Stimulated activated CD4-positive, alpha-beta T cell treated with anti-CD3 and anti-CD28 coated beads, Interleukin-2, amount 100 ng/mL, for 48 hours (primary cell): ENCODE data around the gene FLACC1.
"Not testable (repeated sequence)": the region's sequence is repeated elsewhere in the genome, so short reads cannot be mapped to it uniquely, and the experiment has no call there.

Experiments used
- DNase-seq, 2 donors: peaks; one replicate each; pipeline ENCODE4 v3.0.0-alpha.2; 2020

The FLACC1 gene, protein sequence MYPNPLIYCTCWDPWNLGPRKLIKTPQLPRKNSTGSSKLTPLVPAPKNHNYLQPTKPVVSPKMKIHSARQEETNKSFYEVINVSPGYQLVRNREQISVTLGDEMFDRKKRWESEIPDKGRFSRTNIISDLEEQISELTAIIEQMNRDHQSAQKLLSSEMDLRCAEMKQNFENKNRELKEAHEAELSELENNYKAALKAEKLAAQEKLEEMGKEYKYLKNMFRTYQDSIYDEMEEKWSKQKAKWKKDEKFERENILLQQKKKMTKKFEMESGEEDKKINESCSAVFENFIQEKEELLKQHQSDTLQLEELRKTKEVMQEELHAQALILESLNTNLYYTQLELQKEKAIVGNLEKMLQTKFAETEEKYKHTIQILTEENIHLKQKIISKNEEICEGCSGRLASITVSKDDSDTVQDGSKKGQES

DNA sequence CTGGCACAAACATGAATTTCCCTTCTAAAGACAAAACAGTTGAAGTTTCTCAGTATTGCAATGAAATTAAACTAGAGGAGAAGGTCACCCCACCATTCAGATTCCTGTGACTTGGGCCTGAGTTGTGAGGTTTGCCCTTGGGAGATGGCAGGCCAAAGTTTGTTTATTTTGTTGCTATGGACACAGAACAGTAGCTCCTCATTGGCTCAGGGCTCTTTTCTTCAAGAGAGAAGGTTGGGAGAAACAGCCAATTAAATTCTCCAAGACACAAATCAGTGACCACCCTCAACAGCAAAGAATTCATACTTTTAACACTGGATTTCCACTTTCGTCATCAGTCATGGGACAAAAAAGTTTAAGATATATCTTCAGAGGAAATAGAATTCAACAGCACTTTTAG lies at the start of gene FLACC1:
Gene FLACC1, minus strand, starts transcription at position 125 of the 400 bp plus-strand sequence. CDS start 5,941 bp downstream, outside the sequence.
- no peak for DNase-seq

- no peak for DNase-seq
Measured at GRCh38 chr2:201406077-201406662, 49.0 kb upstream of the FLACC1 start.

DNA sequence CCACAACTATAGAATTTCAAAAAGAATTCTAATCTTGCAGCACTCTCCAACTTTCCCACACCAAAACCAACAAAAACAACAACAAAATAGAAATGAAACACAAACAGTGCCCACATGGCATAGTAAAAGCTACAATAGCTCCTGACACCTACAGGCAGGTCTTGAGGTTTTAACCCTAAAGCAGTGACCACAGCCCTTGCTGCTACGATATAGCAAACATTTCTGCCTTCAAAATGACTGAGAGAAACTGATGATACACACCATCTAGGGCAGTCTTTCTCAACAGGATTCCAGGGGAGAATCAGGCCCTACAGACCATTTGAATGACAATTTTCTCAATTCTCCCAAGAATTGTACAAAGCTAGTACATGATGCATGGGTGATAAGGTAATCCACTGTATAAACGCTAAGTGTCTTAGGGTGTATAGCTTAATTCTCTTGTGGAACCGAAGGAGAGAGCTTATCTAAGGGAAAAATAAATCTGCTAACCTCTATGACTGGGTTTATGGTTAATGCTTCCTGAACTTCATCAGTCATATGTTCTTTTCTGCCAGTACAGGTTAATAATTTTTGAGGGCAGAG lies 47.6 kb upstream of the FLACC1 start:
- DNase-seq, result no peak

DNA sequence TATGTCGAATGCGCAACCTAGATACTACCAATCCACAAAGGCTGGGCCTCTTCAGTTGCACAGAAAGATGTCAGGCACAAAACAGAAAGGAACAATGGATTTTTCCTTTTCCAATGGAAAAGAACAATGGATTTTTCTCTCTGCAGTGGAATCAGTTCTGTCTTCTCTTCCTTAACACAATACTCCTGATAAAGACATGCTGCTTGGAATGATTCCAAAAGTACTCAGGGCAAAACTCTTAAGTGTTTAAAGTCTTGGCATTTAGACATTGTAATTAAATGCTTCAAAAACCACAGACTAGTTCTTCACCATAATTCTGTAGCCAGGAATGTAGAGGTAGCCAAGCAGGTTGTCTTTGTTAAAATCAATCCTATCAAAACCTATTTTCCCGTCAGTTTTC lies 46.7 kb upstream of the FLACC1 start:
- DNase-seq, result no peak

GRCh38 chr2:201402651-201403562 lies 45.8 kb upstream of the FLACC1 start:
- DNase-seq, result no peak

DNA sequence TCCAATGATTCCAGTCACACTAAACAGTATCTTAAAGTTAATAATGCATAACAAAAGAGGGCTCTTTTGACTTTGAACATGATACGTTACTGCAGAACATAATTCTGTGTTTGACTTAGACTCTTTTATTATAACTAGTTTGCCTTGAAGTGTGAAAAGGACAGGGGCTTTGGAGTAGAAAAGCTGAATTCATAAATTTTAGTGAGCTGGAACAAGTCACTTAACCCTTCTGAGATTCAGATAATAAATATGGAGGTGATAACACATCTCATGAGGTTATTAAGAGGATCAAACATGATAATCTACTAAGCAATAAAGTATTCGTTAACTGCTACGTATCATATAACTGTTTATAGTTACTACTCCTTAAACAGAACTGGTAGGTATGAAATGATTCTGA lies 44.7 kb upstream of the FLACC1 start:
- DNase-seq, result no peak

GRCh38 chr2:201396595-201396994 lies 39.5 kb upstream of the FLACC1 start:
- DNase-seq, result no peak

GRCh38 chr2:201383136-201383535 lies 26.0 kb upstream of the FLACC1 start:
- no peak for DNase-seq

DNA sequence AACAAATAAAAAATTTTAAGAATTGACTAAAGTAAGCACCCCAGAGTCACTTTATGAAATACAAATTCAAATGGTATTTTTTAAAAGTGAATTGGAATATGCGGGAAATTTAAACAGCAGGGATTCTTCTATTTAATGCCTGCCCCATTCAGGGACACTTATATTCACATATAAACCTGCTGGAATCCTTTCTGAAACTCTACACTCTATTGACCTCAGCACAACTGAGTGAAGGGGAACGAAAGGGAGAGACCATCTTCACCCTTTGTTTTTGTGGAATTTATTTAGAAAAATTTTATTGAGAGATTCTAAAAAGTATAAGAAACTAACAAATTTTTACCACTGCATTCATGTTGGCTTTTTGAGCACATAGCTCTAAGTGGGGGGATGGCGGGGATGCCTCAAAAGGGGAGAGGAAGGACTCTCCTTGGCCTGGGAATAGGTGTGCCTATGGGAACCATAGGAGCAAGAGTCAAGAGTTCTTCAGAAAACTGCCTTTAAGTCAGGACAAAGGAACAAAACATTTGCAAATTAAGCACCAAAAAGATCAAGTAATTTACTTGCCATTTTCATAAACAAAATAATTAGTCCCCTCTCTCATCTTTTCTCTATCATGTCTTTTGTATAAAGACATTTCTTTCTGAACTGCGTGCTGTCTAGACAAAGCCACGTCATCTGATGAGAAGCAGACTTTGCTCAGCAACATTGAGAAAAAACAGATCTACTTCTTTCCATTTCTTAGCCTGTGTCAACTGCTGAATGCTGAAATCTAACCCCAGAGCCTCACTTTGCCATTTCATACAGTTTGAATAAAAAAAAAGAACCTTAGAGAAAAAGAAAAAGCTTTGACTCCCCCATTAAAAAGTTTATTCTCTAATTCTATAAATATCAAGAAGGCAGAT lies 21.6 kb upstream of the FLACC1 start:
- DNase-seq, result no peak

DNA sequence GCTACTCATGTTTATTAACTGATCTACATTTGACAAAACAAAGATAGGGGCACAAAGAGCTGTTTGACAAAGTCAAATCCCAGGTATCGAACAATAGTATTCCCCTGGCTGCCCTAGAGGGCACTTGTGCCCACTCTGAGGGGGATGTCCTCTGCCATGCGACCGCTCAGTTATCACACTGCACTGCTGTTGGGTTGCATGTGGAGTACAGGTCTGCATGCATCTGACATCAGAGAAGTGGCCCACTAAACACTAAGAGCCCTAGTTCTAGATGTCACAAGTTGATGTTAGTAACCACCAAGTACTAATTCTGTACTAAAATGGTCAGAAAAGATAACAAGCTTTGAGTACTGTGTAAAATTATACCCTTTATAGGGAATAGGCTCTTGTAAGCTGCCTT lies 20.1 kb upstream of the FLACC1 start:
- DNase-seq, result no peak

DNA sequence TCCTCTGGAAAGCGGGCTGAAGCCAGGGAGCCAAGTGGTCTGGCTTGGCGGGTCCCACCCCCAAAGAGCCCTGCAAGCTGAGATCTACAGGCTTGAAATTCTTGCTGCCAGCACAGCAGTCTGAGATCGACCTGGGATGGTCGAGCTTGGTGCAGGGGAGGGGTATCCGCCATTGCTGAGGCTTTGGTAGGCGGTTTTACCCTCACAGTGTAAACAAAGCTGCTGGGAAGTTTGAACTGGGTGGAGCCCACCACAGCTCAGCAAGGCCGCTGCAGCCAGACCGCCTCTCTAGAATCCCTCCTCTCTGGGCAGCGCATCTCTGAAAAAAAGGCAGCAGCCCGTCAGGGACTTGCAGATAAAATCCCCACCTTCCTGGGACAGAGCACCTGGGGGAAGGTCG lies 12.6 kb upstream of the FLACC1 start:
- DNase-seq, result no peak

GRCh38 chr2:201369318-201369717 lies 12.2 kb upstream of the FLACC1 start:
- DNase-seq, result not testable (repeated sequence)

- DNase-seq, result no peak
Measured at GRCh38 chr2:201366146-201366545, 9.0 kb upstream of the FLACC1 start.

GRCh38 chr2:201363857-201364560 lies 6.9 kb upstream of the FLACC1 start:
- peak; percentile 5 to 6 for DNase-seq

- DNase-seq, result no peak
Measured at GRCh38 chr2:201362396-201362795, 5.3 kb upstream of the FLACC1 start.

GRCh38 chr2:201361078-201361733 lies 4.1 kb upstream of the FLACC1 start:
- DNase-seq, result no peak

GRCh38 chr2:201360256-201360655 lies 3.1 kb upstream of the FLACC1 start:
- no peak for DNase-seq

DNA sequence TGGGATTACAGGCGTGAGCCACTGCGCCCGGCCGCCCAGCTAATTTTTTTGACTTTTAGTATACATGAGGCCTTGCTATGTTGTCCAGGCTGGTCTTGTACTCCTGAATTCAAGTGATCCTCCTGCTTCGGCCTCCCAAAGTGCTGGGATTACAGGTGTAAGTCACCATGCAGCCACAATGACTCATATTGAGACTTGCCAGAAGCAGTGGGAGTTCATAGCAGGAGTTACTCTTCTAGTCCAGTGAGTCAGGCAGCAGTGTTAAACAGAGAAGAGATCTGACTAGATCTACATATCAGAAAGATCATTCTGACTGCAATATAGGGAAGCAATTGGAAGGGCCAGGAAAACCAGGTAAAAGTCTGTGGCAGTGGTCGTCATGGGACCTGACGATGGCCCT lies 1.5 kb upstream of the FLACC1 start:
- DNase-seq, result peak; percentile 9 to 34

DNA sequence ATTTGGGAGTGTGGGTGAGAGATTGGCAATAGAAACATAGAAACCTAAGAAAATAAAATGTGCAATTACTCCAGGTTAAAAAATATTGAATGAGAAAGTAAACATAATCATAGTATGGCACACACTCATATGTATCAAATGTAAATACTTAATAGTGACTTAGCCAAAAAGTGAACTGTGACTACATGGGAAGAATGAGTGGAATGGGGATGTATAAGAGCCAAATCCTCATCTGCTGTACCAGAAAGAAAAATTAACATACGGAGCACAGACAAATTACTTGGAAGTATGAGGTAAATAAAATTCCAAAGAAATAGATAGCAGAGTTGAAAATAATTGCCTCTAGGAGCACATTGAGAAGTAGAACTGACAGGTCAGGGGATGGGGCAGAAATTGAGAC lies 4.0 kb downstream of the FLACC1 start:
- DNase-seq, result no peak

- DNase-seq, result no peak
Measured at GRCh38 chr2:201350879-201351278, 6.3 kb downstream of the FLACC1 start.

DNA sequence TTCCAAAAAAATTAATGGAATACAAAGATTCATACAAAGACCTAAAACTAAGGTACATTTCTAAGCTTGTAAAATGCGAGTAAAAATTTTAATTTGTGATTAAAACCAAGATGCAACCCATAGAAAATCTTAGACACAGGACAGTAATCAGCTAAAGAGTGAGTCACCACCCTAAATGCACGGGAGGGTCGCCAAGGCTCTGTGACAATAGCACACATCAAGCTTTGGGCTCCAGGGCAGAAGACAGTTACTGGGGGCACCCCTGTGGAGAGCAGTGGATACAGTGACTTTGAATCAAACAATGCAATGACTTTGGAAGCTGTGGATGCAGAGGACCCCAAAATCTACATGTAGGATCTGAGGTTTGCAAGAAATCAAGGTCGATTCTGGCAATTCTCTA lies 7.5 kb downstream of the FLACC1 start:
- DNase-seq, result no peak
